Measurements from ENCODE around the gene HBB. TPM values are rescaled to one million over a fixed set of nuclear protein-coding genes. Genes with fewer than 3 reads are reported as not detected.
"Not testable (repeated sequence)": the region's sequence is repeated elsewhere in the genome, so short reads cannot be mapped to it uniquely, and the experiment has no call there.

Gene HBB
- total RNA-seq, 1 donor from 2014 or later = not detected

DNA sequence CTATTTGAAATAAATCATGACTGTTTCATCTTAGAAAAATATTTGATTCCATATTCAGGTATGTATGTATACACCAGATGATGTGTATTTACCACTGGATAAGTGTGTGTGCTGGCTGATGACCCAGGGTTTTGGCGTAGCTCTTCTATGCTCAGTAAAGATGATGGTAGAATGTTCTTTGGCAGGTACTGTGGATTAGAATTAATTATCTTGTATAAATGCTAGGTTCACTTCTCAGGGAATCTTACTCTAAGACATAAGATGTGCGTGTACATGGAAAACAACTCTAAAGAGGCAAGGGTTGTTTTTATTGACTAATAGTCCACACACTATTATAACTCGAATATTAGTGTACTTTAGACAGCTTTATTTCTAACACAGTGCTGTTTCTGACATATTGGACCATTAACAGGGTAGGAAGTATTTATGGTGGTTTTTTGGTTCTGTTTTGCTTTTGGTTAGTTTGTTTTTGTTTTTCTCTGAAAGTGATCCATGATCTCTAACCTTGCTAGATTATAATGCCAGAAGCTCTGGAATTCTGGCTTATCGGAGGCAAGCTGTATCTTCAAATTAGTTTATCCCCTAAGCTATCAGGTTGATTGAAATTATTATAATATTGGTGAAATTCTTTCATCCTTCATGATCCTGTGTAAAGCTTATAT lies 23.8 kb upstream of the HBB start:
- Histone ChIP-seq H4K20me1 (ENCODE audit: low read depth) (no peaks in the 10 kb centered on the region), H3K4me3 (no peak overlapping the region), H3K27me3 (no peaks in the 10 kb centered on the region), H3K9ac (no peak overlapping the region), H3K79me2 (ENCODE audit: low read depth) (no peaks in the 10 kb centered on the region), H2AFZ (replicated peaks) (no peak overlapping the region), H3K4me1 (no peaks in the 10 kb centered on the region), H3K4me2 (no peak overlapping the region), H3K9me3 (ENCODE audit: low read depth) (no peaks in the 10 kb centered on the region), H3F3A (ENCODE audit: low read depth) (no peaks in the 10 kb centered on the region), H3K27ac (no peak overlapping the region), H3K36me3 (no peaks in the 10 kb centered on the region)
- Mint-ChIP-seq H3K27ac (no peak overlapping the region), H3K36me3 (no peaks in the 10 kb centered on the region), H3K4me1 (peaks cover 6% of the 10 kb centered on the region), H3K4me3 (no peak overlapping the region), H3K9me3 (no peaks in the 10 kb centered on the region), H3K27me3 (ENCODE audit: insufficient read depth, low read depth) (no peaks in the 10 kb centered on the region)
- TF ChIP-seq, protein P1, sequence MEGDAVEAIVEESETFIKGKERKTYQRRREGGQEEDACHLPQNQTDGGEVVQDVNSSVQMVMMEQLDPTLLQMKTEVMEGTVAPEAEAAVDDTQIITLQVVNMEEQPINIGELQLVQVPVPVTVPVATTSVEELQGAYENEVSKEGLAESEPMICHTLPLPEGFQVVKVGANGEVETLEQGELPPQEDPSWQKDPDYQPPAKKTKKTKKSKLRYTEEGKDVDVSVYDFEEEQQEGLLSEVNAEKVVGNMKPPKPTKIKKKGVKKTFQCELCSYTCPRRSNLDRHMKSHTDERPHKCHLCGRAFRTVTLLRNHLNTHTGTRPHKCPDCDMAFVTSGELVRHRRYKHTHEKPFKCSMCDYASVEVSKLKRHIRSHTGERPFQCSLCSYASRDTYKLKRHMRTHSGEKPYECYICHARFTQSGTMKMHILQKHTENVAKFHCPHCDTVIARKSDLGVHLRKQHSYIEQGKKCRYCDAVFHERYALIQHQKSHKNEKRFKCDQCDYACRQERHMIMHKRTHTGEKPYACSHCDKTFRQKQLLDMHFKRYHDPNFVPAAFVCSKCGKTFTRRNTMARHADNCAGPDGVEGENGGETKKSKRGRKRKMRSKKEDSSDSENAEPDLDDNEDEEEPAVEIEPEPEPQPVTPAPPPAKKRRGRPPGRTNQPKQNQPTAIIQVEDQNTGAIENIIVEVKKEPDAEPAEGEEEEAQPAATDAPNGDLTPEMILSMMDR (IDR thresholded peaks at IDR 0.05) = no peak
- TF ChIP-seq EZH2phosphoT487 (IDR thresholded peaks at IDR 0.05) = no peak
- no peak for TF ChIP-seq EZH2 (IDR thresholded peaks at IDR 0.05)
- DNase-seq (ENCODE audit: low spot score) = no peak

DNA sequence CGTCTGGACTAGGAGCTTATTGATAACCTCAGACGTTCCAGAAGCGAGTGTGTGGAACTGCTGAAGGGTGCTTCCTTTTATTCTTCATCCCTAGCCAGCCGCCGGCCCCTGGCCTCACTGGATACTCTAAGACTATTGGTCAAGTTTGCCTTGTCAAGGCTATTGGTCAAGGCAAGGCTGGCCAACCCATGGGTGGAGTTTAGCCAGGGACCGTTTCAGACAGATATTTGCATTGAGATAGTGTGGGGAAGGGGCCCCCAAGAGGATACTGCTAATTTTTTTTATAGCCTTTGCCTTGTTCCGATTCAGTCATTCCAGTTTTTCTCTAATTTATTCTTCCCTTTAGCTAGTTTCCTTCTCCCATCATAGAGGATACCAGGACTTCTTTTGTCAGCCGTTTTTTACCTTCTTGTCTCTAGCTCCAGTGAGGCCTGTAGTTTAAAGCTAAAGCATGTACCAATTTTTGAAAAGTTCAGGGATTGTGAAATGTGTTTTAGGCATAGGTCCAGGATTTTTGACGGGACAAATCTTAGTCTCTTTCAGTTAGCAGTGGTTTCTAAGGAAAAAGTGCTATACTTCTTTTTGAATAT lies 23.0 kb upstream of the HBB start, which contains the start of gene HBG1:
TSS of gene HBG1 (minus strand) at position 51 of the 590 bp plus-strand sequence. CDS start 53 bp downstream, outside the sequence.
- H3K4me3 Mint-ChIP-seq; H2AFZ ChIP-seq (replicated peaks); H3K9ac ChIP-seq; DNase-seq (ENCODE audit: low spot score); H3K4me1 Mint-ChIP-seq; H3K9me3 Mint-ChIP-seq; H3K36me3 Mint-ChIP-seq; H3K4me2 ChIP-seq; H3K4me3 ChIP-seq; H3K79me2 ChIP-seq (ENCODE audit: low read depth); H3K27ac Mint-ChIP-seq; H3K4me1 ChIP-seq; H4K20me1 ChIP-seq (ENCODE audit: low read depth); H3K9me3 ChIP-seq (ENCODE audit: low read depth); H3K27ac ChIP-seq; H3F3A ChIP-seq (ENCODE audit: low read depth); H3K27me3 ChIP-seq; H3K27me3 Mint-ChIP-seq (ENCODE audit: insufficient read depth, low read depth); H3K36me3 ChIP-seq: not testable (repeated sequence)

DNA sequence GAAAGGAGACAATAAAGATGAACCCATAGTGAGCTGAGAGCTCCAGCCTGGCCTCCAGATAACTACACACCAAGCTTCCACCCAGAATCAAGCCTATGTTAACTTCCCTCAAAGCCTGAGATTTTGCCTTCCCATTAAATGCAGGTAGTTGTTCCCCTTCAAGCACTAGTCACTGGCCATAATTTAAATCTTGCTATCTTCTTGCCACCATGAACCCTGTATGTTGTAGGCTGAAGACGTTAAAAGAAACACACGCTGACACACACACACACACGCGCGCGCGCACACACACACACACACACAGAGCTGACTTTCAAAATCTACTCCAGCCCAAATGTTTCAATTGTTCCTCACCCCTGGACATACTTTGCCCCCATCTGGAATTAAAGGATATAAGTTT lies 21.6 kb upstream of the HBB start:
- H3K9me3 ChIP-seq (ENCODE audit: low read depth); H3K4me1 Mint-ChIP-seq; H3K36me3 Mint-ChIP-seq; H3K4me3 ChIP-seq; H3K9ac ChIP-seq; H3K36me3 ChIP-seq; H3K27ac ChIP-seq; H3F3A ChIP-seq (ENCODE audit: low read depth); H3K79me2 ChIP-seq (ENCODE audit: low read depth); H3K4me3 Mint-ChIP-seq; DNase-seq (ENCODE audit: low spot score); H3K27me3 Mint-ChIP-seq (ENCODE audit: insufficient read depth, low read depth); H3K27me3 ChIP-seq; H3K4me2 ChIP-seq; H2AFZ ChIP-seq (replicated peaks); H3K9me3 Mint-ChIP-seq; H3K4me1 ChIP-seq; H4K20me1 ChIP-seq (ENCODE audit: low read depth): not testable (repeated sequence)
- peak overlapping the region; percentile 78 for H3K27ac Mint-ChIP-seq

DNA sequence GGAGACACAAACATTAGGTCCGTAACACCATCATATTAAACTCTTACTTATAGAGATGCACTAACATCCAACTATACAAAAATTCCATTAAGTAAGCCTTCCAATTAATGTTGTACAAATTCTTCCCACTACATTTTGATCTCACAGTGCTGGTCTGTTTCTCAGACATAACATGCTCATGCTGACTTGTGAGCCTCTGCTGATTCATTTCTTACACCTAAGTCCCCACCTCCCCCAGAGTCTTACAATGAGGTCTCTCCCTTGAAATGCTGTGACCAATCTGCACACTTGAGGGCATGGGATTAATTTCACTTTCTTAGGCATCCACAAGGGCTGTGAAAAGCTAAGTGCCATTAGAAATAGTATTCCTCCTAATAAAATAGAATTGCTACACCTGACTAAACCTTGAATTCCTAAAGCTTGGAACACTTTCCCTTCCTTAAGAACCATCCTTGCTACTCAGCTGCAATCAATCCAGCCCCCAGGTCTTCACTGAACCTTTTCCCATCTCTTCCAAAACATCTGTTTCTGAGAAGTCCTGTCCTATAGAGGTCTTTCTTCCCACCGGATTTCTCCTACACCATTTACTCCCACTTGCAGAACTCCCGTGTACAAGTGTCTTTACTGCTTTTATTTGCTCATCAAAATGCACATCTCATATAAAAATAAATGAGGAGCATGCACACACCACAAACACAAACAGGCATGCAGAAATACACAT lies 20.8 kb upstream of the HBB start:
- Mint-ChIP-seq H3K27me3 (ENCODE audit: insufficient read depth, low read depth) (no peaks in the 10 kb centered on the region), H3K36me3 (no peaks in the 10 kb centered on the region), H3K4me3 (no peak overlapping the region), H3K4me1 (peaks cover 6% of the 10 kb centered on the region), H3K9me3 (no peaks in the 10 kb centered on the region), H3K27ac (no peak overlapping the region)
- no peaks in the 10 kb centered on the region for H3K4me1 ChIP-seq
- H3K4me2 ChIP-seq = no peak overlapping the region
- H3K79me2 ChIP-seq (ENCODE audit: low read depth) = no peaks in the 10 kb centered on the region
- H4K20me1 ChIP-seq (ENCODE audit: low read depth) = no peaks in the 10 kb centered on the region
- no peaks in the 10 kb centered on the region for H3K36me3 ChIP-seq
- no peaks in the 10 kb centered on the region for H3K27me3 ChIP-seq
- no peaks in the 10 kb centered on the region for H3K9me3 ChIP-seq (ENCODE audit: low read depth)
- DNase-seq (ENCODE audit: low spot score) = no peak
- no peak overlapping the region for H3K4me3 ChIP-seq
- no peaks in the 10 kb centered on the region for H3F3A ChIP-seq (ENCODE audit: low read depth)
- no peak overlapping the region for H3K27ac ChIP-seq
- H3K9ac ChIP-seq = no peak overlapping the region
- TF ChIP-seq EZH2phosphoT487 (IDR thresholded peaks at IDR 0.05) = no peak
- H2AFZ ChIP-seq (replicated peaks) = no peak overlapping the region

Measured in neural progenitor cell (in vitro differentiated cells).